Caco-2 (cell line): ENCODE results near the gene RAPGEFL1. TPM values are rescaled to one million over a fixed set of nuclear protein-coding genes. Genes with fewer than 3 reads are reported as not detected.

Experiments
- BruUV-seq: library from RNA; stranded (reverse); fragments of 400-500 nt; replicated peaks from 2 replicates; lab custom pipeline; 2021; lab: Mats Ljungman, UMichigan
- CTCF ChIA-PET: fragments of 300-600 bp; sonication (Branson Sonifier 250); formaldehyde crosslinking; loops from one replicate; lab custom pipeline; 2022; ENCODE audit warnings: antibody characterized with exemption; lab: Charles Lee
- POLR2A ChIA-PET: fragments of 300-600 bp; sonication (Branson Sonifier 250); formaldehyde crosslinking; loops from one replicate; lab custom pipeline; 2022; ENCODE audit warnings: antibody characterized with exemption; lab: Charles Lee
- DNase-seq, 2 experiments: peaks; one replicate each; pipeline versions ENCODE4 v3.0.0 to v3.0.0-alpha.2; 2020 to 2022
- H3K27me3 ChIP-seq: replicated peaks from 2 replicates; pipeline ENCODE4 v1.6.0; 2011; ENCODE audit warnings: low read length; ENCODE audit not compliant: control insufficient read depth, insufficient read depth
- H3K36me3 ChIP-seq: 2 replicates; pipeline ENCODE4 v1.5.1; 2011; ENCODE audit warnings: low read length; ENCODE audit not compliant: control insufficient read depth, insufficient read depth
- H3K4me1 ChIP-seq: fragments of 250-450 bp; sonication (Bioruptor Pico); 2 replicates; pipeline ENCODE4 v1.5.1; 2020; ENCODE audit warnings: mild to moderate bottlenecking
- H3K4me3 ChIP-seq: 2 replicates; pipeline ENCODE4 v1.5.1; 2011; ENCODE audit warnings: low read depth, mild to moderate bottlenecking, control low read depth, low read length
- H3K9me3 ChIP-seq: fragments of 250-450 bp; sonication (Bioruptor Pico); 2 replicates; pipeline ENCODE4 v1.5.1; 2020; ENCODE audit warnings: mild to moderate bottlenecking, moderate library complexity
- H3K27ac Mint-ChIP-seq: one replicate; pipeline ENCODE4 v1.8.0; 2022; ENCODE audit warnings: mixed read lengths; ENCODE audit not compliant: unreplicated experiment
- H3K27me3 Mint-ChIP-seq: one replicate; pipeline ENCODE4 v1.8.0; 2022; ENCODE audit warnings: mixed read lengths; ENCODE audit not compliant: insufficient read depth, unreplicated experiment
- H3K36me3 Mint-ChIP-seq: one replicate; pipeline ENCODE4 v1.8.0; 2022; ENCODE audit warnings: mild to moderate bottlenecking, mixed read lengths; ENCODE audit not compliant: insufficient read depth, unreplicated experiment
- H3K4me1 Mint-ChIP-seq: one replicate; pipeline ENCODE4 v1.8.0; 2022; ENCODE audit warnings: low read depth, mixed read lengths; ENCODE audit not compliant: unreplicated experiment
- H3K4me3 Mint-ChIP-seq: one replicate; pipeline ENCODE4 v1.8.0; 2022; ENCODE audit warnings: mild to moderate bottlenecking, moderate library complexity, mixed read lengths; ENCODE audit not compliant: unreplicated experiment
- H3K9me3 Mint-ChIP-seq: one replicate; pipeline ENCODE4 v1.8.0; 2022; ENCODE audit warnings: mixed read lengths; ENCODE audit not compliant: unreplicated experiment
- CTCF ChIP-seq, 2 experiments: fragments of 200-600 bp in 1 of 2; IDR thresholded peaks; 1 replicate in 1 of 2; 2 replicates in 1 of 2; pipeline versions ENCODE4 v1.5.1 to v1.8.0; 2011 to 2022; ENCODE audit warnings: antibody characterized with exemption in 1 of 2, control low read depth in 1 of 2, inconsistent platforms in 1 of 2, low read depth in 1 of 2, low read length in 1 of 2, mild to moderate bottlenecking in 1 of 2, moderate library complexity in 1 of 2; ENCODE audit not compliant: insufficient read depth in 1 of 2, severe bottlenecking in 1 of 2, unreplicated experiment in 1 of 2
- intact Hi-C: fragments of 100-400 bp; cut with micrococcal nuclease; formaldehyde crosslinking; loops from one replicate; pipeline ENCODE4 v1.10.0; 2022; ENCODE audit not compliant: unreplicated experiment
- total RNA-seq: library from RNA; stranded (reverse); gene quantifications from 2 replicates; pipeline ENCODE4 v1.2.3, GENCODE V29; 2022

Gene RAPGEFL1
- total RNA-seq, 1 experiment from 2014 or later: 15.0 TPM

- no peak for TF ChIP-seq CTCF (IDR thresholded peaks at IDR 0.05; ENCODE audit: insufficient read depth in 1 of 2, low read depth in 1 of 2, low read length in 1 of 2, severe bottlenecking in 1 of 2, unreplicated experiment in 1 of 2)
- Mint-ChIP-seq H3K9me3 (no peaks in the 10 kb centered on the region), H3K4me3 (no peak overlapping the region), H3K27me3 (no peaks in the 10 kb centered on the region), H3K36me3 (peaks cover 20% of the 10 kb centered on the region), H3K27ac (no peak overlapping the region), H3K4me1 (peaks cover 8% of the 10 kb centered on the region)
- BruUV-seq: no TSS peak
- CTCF ChIA-PET: no interaction called here
- no peak for DNase-seq
- no peaks in the 10 kb centered on the region for H3K9me3 ChIP-seq
- no peaks in the 10 kb centered on the region for H3K27me3 ChIP-seq
- no peak overlapping the region for H3K4me3 ChIP-seq
- intact Hi-C loops: no loop called here
- H3K4me1 ChIP-seq: peaks cover 17% of the 10 kb centered on the region
- no peaks in the 10 kb centered on the region; the same call in 1 of the 2 replicates for H3K36me3 ChIP-seq
- POLR2A ChIA-PET: no interaction called here
These were observed 3.9 kb downstream of the RAPGEFL1 start for GRCh38 chr17:40181205-40181604.

GRCh38 chr17:40182606-40183005, 5.3 kb downstream of the RAPGEFL1 start:
- no peak overlapping the region for H3K4me3 ChIP-seq
- POLR2A ChIA-PET: no interaction called here
- no peak for TF ChIP-seq CTCF (IDR thresholded peaks at IDR 0.05; ENCODE audit: insufficient read depth in 1 of 2, low read depth in 1 of 2, low read length in 1 of 2, severe bottlenecking in 1 of 2, unreplicated experiment in 1 of 2)
- no TSS peak for BruUV-seq
- H3K36me3 ChIP-seq: no peaks in the 10 kb centered on the region; the same call in 1 of the 2 replicates
- no peaks in the 10 kb centered on the region for H3K27me3 ChIP-seq
- no peaks in the 10 kb centered on the region for H3K4me1 Mint-ChIP-seq
- peaks cover 11% of the 10 kb centered on the region for H3K36me3 Mint-ChIP-seq
- DNase-seq: no peak
- no peak overlapping the region for H3K4me3 Mint-ChIP-seq
- no peak overlapping the region for H3K27ac Mint-ChIP-seq
- CTCF ChIA-PET: interaction anchor here (0.6 kb wide), 1 partner anchor 154 kb away, joined by 3 read pairs; no protein-coding TSS in a partner anchor
- intact Hi-C loops: no loop called here
- no peaks in the 10 kb centered on the region for H3K9me3 ChIP-seq
- peaks cover 7% of the 10 kb centered on the region; the same call in 1 of the 2 replicates for H3K4me1 ChIP-seq
- H3K9me3 Mint-ChIP-seq: no peaks in the 10 kb centered on the region
- no peaks in the 10 kb centered on the region for H3K27me3 Mint-ChIP-seq

- H3K27me3 Mint-ChIP-seq: no peaks in the 10 kb centered on the region
- H3K36me3 Mint-ChIP-seq: peaks cover 10% of the 10 kb centered on the region
- BruUV-seq: no TSS peak
- TF ChIP-seq CTCF (IDR thresholded peaks at IDR 0.05; ENCODE audit: insufficient read depth in 1 of 2, low read depth in 1 of 2, low read length in 1 of 2, severe bottlenecking in 1 of 2, unreplicated experiment in 1 of 2): no peak
- no peaks in the 10 kb centered on the region for H3K27me3 ChIP-seq
- ChIA-PET CTCF (no interaction called here), POLR2A (no interaction called here)
- H3K36me3 ChIP-seq: no peaks in the 10 kb centered on the region
- no peak for DNase-seq
- no peaks in the 10 kb centered on the region for H3K4me1 Mint-ChIP-seq
- intact Hi-C loops: no loop called here
- peaks cover 7% of the 10 kb centered on the region; the same call in 1 of the 2 replicates for H3K4me1 ChIP-seq
- no peak overlapping the region for H3K4me3 Mint-ChIP-seq
- H3K9me3 Mint-ChIP-seq: no peaks in the 10 kb centered on the region
- H3K9me3 ChIP-seq: no peaks in the 10 kb centered on the region
- H3K27ac Mint-ChIP-seq: no peak overlapping the region
- no peak overlapping the region for H3K4me3 ChIP-seq
These were observed 10.0 kb downstream of the RAPGEFL1 start for GRCh38 chr17:40187238-40187637.
